Vagina (tissue), 2 donors: ENCODE data around the gene TRANK1. TPM values are rescaled to one million over a fixed set of nuclear protein-coding genes. Genes with fewer than 3 reads are reported as not detected.
A peak's percentile ranks its signal among the peaks of the same experiment; 100 is the strongest.

Experiments
- DNase-seq, 2 donors: peaks; one replicate each; pipeline ENCODE4 v3.0.0-alpha.2; 2017; ENCODE audit errors: extremely low spot score in 2 of 2
- H3K27ac ChIP-seq: fragments of 200-600 bp; sonication (generic); one replicate; pipeline ENCODE4 v1.5.1; 2019
- H3K27me3 ChIP-seq: fragments of 200-600 bp; sonication (generic); one replicate; pipeline ENCODE4 v1.5.1; 2019
- H3K36me3 ChIP-seq, 2 donors: fragments of 200-600 bp; sonication (generic); one replicate each; pipeline ENCODE4 v1.5.1; 2017 to 2019
- H3K4me1 ChIP-seq: fragments of 200-600 bp; sonication (generic); one replicate; pipeline ENCODE4 v1.5.1; 2019
- H3K4me3 ChIP-seq, 2 donors: fragments of 200-600 bp; sonication (generic); 1 replicate in 1 of 2; 2 replicates in 1 of 2; pipeline ENCODE4 v1.5.1; 2016 to 2019
- H3K9me3 ChIP-seq: fragments of 200-600 bp; sonication (generic); one replicate; pipeline ENCODE4 v1.5.1; 2019
- CTCF ChIP-seq, 3 experiments: fragments of 450-650 bp in 2 of 3; fragments of 200-600 bp in 1 of 3; sonication (generic) in 1 of 3; IDR thresholded peaks; one replicate each; pipeline ENCODE4 v1.5.1; 2017 to 2019; ENCODE audit warnings: antibody characterized with exemption in 3 of 3, mild to moderate bottlenecking in 2 of 3, moderate library complexity in 2 of 3
- POLR2A ChIP-seq, 2 donors: fragments of 450-650 bp; IDR thresholded peaks; one replicate each; pipeline ENCODE4 v1.6.1; 2017; ENCODE audit warnings: antibody characterized with exemption in 2 of 2, mild to moderate bottlenecking in 2 of 2, moderate library complexity in 2 of 2
- POLR2AphosphoS5 ChIP-seq, 2 donors: sonication (generic); formaldehyde crosslinking; IDR thresholded peaks; one replicate each; pipeline ENCODE4 v1.9.0; 2017; ENCODE audit warnings: antibody characterized with exemption in 2 of 2, mild to moderate bottlenecking in 2 of 2, low read depth in 1 of 2; ENCODE audit not compliant: insufficient read depth in 1 of 2
- intact Hi-C: fragments of 100-400 bp; cut with DNase I; formaldehyde crosslinking; loops from one replicate; pipeline ENCODE4 v1.15.1; 2023
- total RNA-seq: library from RNA; depleted of rRNA; stranded (reverse); fragments of >200 nt; gene quantifications from one replicate; pipeline ENCODE4 v1.2.3, GENCODE V29; 2016

The TRANK1 gene
- total RNA-seq, 1 donor from 2014 or later: 17.7 TPM

GRCh38 chr3:36945333-36945980, 603 bp upstream of the TRANK1 start:
- Histone ChIP-seq H3K4me1 (peaks cover 26% of the 10 kb centered on the region), H3K9me3 (peaks cover 3% of the 10 kb centered on the region), H3K27ac (peak overlapping the region; percentile 82), H3K36me3 (no peaks in the 10 kb centered on the region), H3K4me3 (peak overlapping the region; percentile 71 to 82), H3K27me3 (no peaks in the 10 kb centered on the region)
- no peak for TF ChIP-seq POLR2AphosphoS5 (IDR thresholded peaks at IDR 0.05; ENCODE audit: insufficient read depth in 1 of 2, low read depth in 1 of 2)
- no peak for DNase-seq
- intact Hi-C loops: no loop called here

- peaks cover 28% of the 10 kb centered on the region for H3K4me1 ChIP-seq
- peak overlapping the region; percentile 82 for H3K27ac ChIP-seq
- no peak for TF ChIP-seq CTCF (IDR thresholded peaks at IDR 0.05)
- no peak for TF ChIP-seq POLR2A (IDR thresholded peaks at IDR 0.05)
- TF ChIP-seq POLR2AphosphoS5 (IDR thresholded peaks at IDR 0.05; ENCODE audit: insufficient read depth in 1 of 2, low read depth in 1 of 2): peak in 1 of 2 donors; percentile 41
- H3K9me3 ChIP-seq: peaks cover 3% of the 10 kb centered on the region
- DNase-seq: no peak
- H3K36me3 ChIP-seq: no peaks in the 10 kb centered on the region
- intact Hi-C loops: no loop called here
- H3K4me3 ChIP-seq: peak overlapping the region; percentile 71 to 82
- no peaks in the 10 kb centered on the region for H3K27me3 ChIP-seq
Measured at GRCh38 chr3:36944012-36944640, 728 bp downstream of the TRANK1 start.

- H3K27me3 ChIP-seq: no peaks in the 10 kb centered on the region
- peaks cover 28% of the 10 kb centered on the region for H3K4me1 ChIP-seq
- TF ChIP-seq POLR2A (IDR thresholded peaks at IDR 0.05): no peak
- TF ChIP-seq CTCF (IDR thresholded peaks at IDR 0.05): no peak
- no peak for TF ChIP-seq POLR2AphosphoS5 (IDR thresholded peaks at IDR 0.05; ENCODE audit: insufficient read depth in 1 of 2, low read depth in 1 of 2)
- no peak for DNase-seq
- H3K4me3 ChIP-seq: peak overlapping the region; percentile 71 to 82
- intact Hi-C loops: no loop called here
- H3K27ac ChIP-seq: peak overlapping the region; percentile 82
- peaks cover 3% of the 10 kb centered on the region for H3K9me3 ChIP-seq
- no peaks in the 10 kb centered on the region for H3K36me3 ChIP-seq
Measured at GRCh38 chr3:36943601-36944000, 1.3 kb downstream of the TRANK1 start.

GRCh38 chr3:36942638-36943248, 2.1 kb downstream of the TRANK1 start:
- Histone ChIP-seq H3K4me3 (no peak overlapping the region), H3K27ac (no peak overlapping the region), H3K4me1 (peaks cover 28% of the 10 kb centered on the region), H3K36me3 (no peaks in the 10 kb centered on the region), H3K9me3 (peaks cover 2% of the 10 kb centered on the region), H3K27me3 (no peaks in the 10 kb centered on the region)
- TF ChIP-seq POLR2A (IDR thresholded peaks at IDR 0.05) (no peak), POLR2AphosphoS5 (IDR thresholded peaks at IDR 0.05; ENCODE audit: insufficient read depth in 1 of 2, low read depth in 1 of 2) (no peak), CTCF (IDR thresholded peaks at IDR 0.05) (no peak)
- DNase-seq: no peak
- intact Hi-C loops: no loop called here

- H3K4me1 ChIP-seq: peaks cover 28% of the 10 kb centered on the region
- no peak overlapping the region for H3K4me3 ChIP-seq
Measured at GRCh38 chr3:36941658-36942057, 3.2 kb downstream of the TRANK1 start.

More at GRCh38 chr3:36941658-36942057, 3.2 kb downstream of the TRANK1 start:
- H3K9me3 ChIP-seq: no peaks in the 10 kb centered on the region
- intact Hi-C loops: no loop called here
- H3K27ac ChIP-seq: no peak overlapping the region
- no peaks in the 10 kb centered on the region for H3K27me3 ChIP-seq
- no peaks in the 10 kb centered on the region for H3K36me3 ChIP-seq
- DNase-seq: peak in 1 of 2 donors; percentile 22
- TF ChIP-seq CTCF (IDR thresholded peaks at IDR 0.05) (no peak), POLR2AphosphoS5 (IDR thresholded peaks at IDR 0.05; ENCODE audit: insufficient read depth in 1 of 2, low read depth in 1 of 2) (no peak), POLR2A (IDR thresholded peaks at IDR 0.05) (no peak)
